Measurements from ENCODE around the gene PMPCA.

- TF ChIP-seq POLR2AphosphoS5 (IDR thresholded peaks at IDR 0.05) (no peak), CTCF (IDR thresholded peaks at IDR 0.05) (no peak), POLR2A (IDR thresholded peaks at IDR 0.05) (no peak)
These were observed 6.9 kb upstream of the PMPCA start for GRCh38 chr9:136403538-136403914.
